Measurements from ENCODE around the gene ARID1B. TPM values are rescaled to one million over a fixed set of nuclear protein-coding genes. Genes with fewer than 3 reads are reported as not detected.

ARID1B gene
- total and polyA plus RNA-seq, 5 donors = 18.3 to 59.6 (median 53.8) TPM

DNA sequence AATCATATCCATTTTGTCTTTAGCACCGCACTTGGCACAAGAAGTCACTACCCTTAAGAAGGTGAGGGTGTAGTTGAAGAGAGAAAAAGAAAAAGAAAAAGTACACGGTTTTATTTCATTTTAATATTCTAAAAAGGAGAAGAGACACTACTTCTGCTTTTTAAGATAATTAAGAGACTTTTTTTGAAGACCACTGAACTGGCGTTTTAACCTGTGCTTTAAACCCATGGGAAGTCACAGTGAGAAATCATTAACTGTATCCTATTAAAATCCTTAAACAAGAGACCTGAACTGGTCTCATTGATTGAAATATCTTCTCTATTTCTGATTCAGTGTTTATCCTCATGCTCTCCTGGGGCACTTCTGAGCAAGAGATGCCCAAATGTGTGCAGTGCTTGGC is 302.6 kb downstream of the ARID1B start:
- peaks cover 6% of the 10 kb centered on the region for H3K4me1 ChIP-seq (ENCODE audit: control insufficient read depth, insufficient read depth, low read length)
- 83% methylated on average over 3 of the region's 3 CpGs for WGBS
- H3K4me3 ChIP-seq (ENCODE audit: low read length) = no peak overlapping the region
- H3K27ac ChIP-seq (ENCODE audit: low read length) = no peak overlapping the region
- DNase-seq (no peak), ATAC-seq (no peak)
- intact Hi-C loops (cut with DNase I) = no loop called here
- no peaks in the 10 kb centered on the region for H3K27me3 ChIP-seq (ENCODE audit: control insufficient read depth, insufficient read depth)
- no peaks in the 10 kb centered on the region for H3K9me3 ChIP-seq (ENCODE audit: control insufficient read depth, low read length)

DNA sequence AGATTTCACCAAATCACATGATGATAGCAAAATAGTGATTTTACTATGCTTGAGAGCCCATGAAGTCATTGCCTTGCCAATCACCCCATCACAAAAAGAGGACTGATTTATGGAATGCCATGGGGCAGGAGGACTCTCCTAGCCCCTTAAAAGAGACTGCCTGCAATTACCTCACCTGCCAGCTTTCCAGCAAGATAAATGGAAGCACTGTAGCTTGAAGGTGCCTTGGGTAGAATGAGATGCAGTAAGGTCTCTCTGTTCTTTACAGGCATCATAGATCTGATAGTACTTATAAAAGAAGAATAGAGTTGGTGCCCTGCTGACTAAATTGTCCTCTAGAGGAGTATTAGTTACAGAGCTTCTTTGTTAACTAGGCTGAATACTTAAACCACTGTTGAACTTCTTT is 303.8 kb downstream of the ARID1B start:
- Histone ChIP-seq H3K27ac (ENCODE audit: low read length) (no peak overlapping the region), H3K9me3 (ENCODE audit: control insufficient read depth, low read length) (no peaks in the 10 kb centered on the region), H3K27me3 (ENCODE audit: control insufficient read depth, insufficient read depth) (no peaks in the 10 kb centered on the region), H3K4me1 (ENCODE audit: control insufficient read depth, insufficient read depth, low read length) (peaks cover 4% of the 10 kb centered on the region), H3K4me3 (ENCODE audit: low read length) (no peak overlapping the region)
- ATAC-seq (no peak), DNase-seq (no peak)
- intact Hi-C loops (cut with DNase I) = no loop called here

DNA sequence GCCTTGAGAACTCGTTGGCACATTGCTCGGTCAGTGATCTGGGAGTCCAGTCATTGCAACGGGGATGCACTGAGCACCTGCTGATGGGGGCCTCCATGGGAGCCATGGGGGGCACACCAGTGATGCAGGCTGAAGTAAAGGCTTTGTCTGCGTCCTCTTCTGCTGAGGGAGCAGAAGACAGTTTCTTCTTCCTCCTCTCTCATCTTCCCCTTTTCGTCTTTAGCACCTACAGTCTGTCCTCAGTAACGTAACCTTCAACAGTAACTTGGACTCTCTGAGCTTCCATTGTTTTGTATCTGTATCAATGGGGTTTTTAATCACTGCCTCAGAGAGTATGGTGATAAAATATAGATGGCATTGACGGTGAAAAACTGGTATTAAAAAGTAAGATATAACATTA is 306.2 kb downstream of the ARID1B start:
- H3K4me3 ChIP-seq (ENCODE audit: low read length) = no peak overlapping the region
- intact Hi-C loops (cut with DNase I) = no loop called here
- H3K27me3 ChIP-seq (ENCODE audit: control insufficient read depth, insufficient read depth) = no peaks in the 10 kb centered on the region
- peaks cover 4% of the 10 kb centered on the region for H3K4me1 ChIP-seq (ENCODE audit: control insufficient read depth, insufficient read depth, low read length)
- H3K27ac ChIP-seq (ENCODE audit: low read length) = no peak overlapping the region
- WGBS = 78% methylated on average over 7 of the region's 7 CpGs
- H3K9me3 ChIP-seq (ENCODE audit: control insufficient read depth, low read length) = no peaks in the 10 kb centered on the region
- ATAC-seq (no peak), DNase-seq (no peak)

DNA sequence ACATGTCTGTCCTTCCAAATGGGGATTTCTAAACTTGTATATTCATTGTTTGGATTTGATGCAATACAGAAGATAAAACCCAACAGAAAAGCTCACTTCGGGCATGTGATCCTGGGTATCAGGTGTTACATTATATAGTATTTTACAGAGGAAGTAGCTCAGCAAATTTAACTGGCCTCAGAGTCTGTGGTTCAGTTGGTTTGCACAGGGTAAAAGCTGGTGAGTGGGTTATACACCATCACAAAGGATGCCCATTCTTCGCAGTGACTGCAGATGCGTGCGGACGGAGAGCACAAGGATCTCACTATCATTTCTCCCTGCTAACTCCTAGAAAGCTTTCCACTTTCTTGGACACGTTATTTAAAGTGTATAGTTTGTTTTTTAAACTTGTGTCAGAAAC is 309.5 kb downstream of the ARID1B start:
- intact Hi-C loops (cut with DNase I) = no loop called here
- Histone ChIP-seq H3K4me3 (ENCODE audit: low read length) (no peak overlapping the region), H3K27ac (ENCODE audit: low read length) (no peak overlapping the region), H3K9me3 (ENCODE audit: control insufficient read depth, low read length) (no peaks in the 10 kb centered on the region), H3K27me3 (ENCODE audit: control insufficient read depth, insufficient read depth) (no peaks in the 10 kb centered on the region), H3K4me1 (ENCODE audit: control insufficient read depth, insufficient read depth, low read length) (peaks cover 7% of the 10 kb centered on the region)
- WGBS = 96% methylated on average over 6 of the region's 6 CpGs
- no peak for DNase-seq
- no peak for ATAC-seq

DNA sequence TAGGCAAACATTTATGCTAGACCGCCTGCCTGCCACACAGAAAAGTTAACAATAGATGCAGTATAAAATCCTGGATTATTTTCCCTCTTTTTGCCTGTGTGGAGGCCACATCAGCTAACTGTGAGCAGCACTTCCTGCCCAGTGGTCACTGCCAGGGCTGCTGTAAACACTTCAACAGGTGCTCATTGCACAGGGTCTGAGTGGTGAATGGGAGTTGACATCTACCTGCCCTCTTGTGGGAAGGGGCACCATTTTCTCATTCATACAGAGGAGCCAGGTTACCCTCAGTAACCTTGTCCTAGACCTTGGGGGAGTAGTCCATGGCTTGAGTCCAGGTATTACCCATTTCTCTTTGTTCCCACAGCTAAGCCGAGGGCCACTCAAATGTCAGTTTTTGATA is 310.8 kb downstream of the ARID1B start:
- intact Hi-C loops (cut with DNase I) = no loop called here
- ATAC-seq (peak in 1 of 2 donors; percentile 36), DNase-seq (no peak)
- H3K27ac ChIP-seq (ENCODE audit: low read length) = no peak overlapping the region
- H3K27me3 ChIP-seq (ENCODE audit: control insufficient read depth, insufficient read depth) = no peaks in the 10 kb centered on the region
- H3K4me1 ChIP-seq (ENCODE audit: control insufficient read depth, insufficient read depth, low read length) = peaks cover 9% of the 10 kb centered on the region
- no peak overlapping the region for H3K4me3 ChIP-seq (ENCODE audit: low read length)
- H3K9me3 ChIP-seq (ENCODE audit: control insufficient read depth, low read length) = no peaks in the 10 kb centered on the region
- WGBS = 65% methylated on average over 2 of the region's 2 CpGs

DNA sequence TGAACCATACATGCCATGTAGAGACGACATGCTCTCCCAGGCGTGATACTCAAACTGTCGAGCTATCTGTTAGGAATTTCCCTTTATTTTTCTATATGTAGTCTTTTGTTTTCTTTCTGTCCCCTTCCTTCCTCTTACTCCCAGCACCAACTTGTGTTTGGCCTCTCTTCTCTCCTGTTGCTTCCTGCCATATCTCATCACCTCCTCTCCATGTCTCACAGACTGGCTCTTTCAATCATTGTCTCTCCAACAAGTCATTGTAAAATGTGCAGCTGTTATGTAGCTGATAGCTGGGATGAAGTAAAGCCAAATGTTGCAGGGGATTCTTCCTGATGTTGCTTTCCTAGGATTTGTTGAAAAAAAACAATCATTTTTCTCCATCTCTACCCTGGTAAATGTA is 311.7 kb downstream of the ARID1B start:
- Histone ChIP-seq H3K27me3 (ENCODE audit: control insufficient read depth, insufficient read depth) (no peaks in the 10 kb centered on the region), H3K9me3 (ENCODE audit: control insufficient read depth, low read length) (no peaks in the 10 kb centered on the region), H3K4me1 (ENCODE audit: control insufficient read depth, insufficient read depth, low read length) (peaks cover 9% of the 10 kb centered on the region), H3K27ac (ENCODE audit: low read length) (no peak overlapping the region), H3K4me3 (ENCODE audit: low read length) (no peak overlapping the region)
- intact Hi-C loops (cut with DNase I) = no loop called here
- DNase-seq (no peak), ATAC-seq (no peak)
- WGBS = 60% methylated on average over 3 of the region's 3 CpGs

DNA sequence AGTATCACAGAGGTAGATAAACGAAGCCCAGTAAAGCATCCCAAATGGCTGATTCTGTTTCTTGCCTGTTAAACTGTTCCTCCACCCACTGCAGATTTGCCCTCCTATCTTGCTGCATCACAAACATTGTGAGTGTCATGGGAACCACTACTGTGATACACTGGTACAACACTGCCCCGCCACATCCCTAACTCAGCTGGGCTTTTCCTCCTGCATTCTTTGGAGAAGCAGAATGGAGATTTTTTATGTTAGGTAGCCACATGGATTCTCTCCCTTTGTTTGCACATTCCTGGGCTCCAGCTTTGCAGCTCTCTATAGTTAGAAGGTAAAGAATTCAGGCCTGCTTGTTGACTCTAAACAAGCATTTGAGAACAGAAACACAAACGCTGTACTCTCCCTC is 312.1 kb downstream of the ARID1B start:
- intact Hi-C loops (cut with DNase I) = no loop called here
- 58% methylated on average over 3 of the region's 3 CpGs for WGBS
- H3K4me1 ChIP-seq (ENCODE audit: control insufficient read depth, insufficient read depth, low read length) = peaks cover 9% of the 10 kb centered on the region

DNA sequence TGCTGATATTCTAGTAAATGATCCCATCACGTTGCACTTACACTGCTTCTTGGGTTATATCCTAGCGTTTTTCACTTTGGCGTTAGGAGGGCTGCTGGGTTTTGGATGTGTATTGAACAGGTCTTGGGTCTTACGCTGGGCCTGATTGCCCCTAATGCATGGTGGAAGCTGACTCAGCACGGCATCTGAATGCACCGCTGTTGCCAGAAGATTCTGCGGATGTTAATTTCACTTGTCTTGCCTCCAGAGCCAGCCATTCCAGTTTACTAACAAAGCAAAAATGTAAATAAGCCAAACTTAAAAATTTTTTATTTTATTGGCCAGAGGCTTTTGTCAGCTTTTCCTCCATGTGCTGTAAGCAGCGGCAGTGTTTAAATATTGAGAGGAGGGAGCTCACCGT is 312.7 kb downstream of the ARID1B start:
- Histone ChIP-seq H3K27ac (ENCODE audit: low read length) (no peak overlapping the region), H3K27me3 (ENCODE audit: control insufficient read depth, insufficient read depth) (no peaks in the 10 kb centered on the region), H3K9me3 (ENCODE audit: control insufficient read depth, low read length) (no peaks in the 10 kb centered on the region), H3K4me3 (ENCODE audit: low read length) (no peak overlapping the region), H3K4me1 (ENCODE audit: control insufficient read depth, insufficient read depth, low read length) (peaks cover 9% of the 10 kb centered on the region)
- ATAC-seq (no peak), DNase-seq (no peak)
- intact Hi-C loops (cut with DNase I) = no loop called here
- 84% methylated on average over 9 of the region's 9 CpGs for WGBS

More for the DNA sequence above, 312.1 kb downstream of the ARID1B start:
- Histone ChIP-seq H3K27ac (ENCODE audit: low read length) (no peak overlapping the region), H3K4me3 (ENCODE audit: low read length) (no peak overlapping the region), H3K27me3 (ENCODE audit: control insufficient read depth, insufficient read depth) (no peaks in the 10 kb centered on the region), H3K9me3 (ENCODE audit: control insufficient read depth, low read length) (no peaks in the 10 kb centered on the region)
- DNase-seq = peak in 1 of 3 donors; percentile 49
- peak in 1 of 2 donors; percentile 60 for ATAC-seq

DNA sequence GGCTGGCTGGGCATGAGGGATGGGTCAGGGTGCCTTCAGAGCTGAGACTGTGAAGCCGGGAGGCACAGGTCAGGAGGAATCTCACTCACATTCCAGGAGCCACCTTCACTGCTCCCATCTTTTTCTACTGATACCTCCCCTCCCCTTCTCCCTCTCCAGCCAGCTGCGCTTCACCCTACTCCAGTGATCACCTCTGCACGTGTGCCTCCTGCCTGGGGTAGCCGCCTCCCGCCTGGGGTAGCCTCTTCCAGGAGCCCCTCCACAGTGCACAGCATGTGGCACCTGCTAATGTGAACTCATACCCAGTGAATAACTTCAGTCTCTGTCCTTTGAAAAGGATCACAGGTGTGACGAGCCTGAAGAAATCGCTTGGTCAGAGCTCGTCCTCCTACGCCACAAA is 313.6 kb downstream of the ARID1B start:
- intact Hi-C loops (cut with DNase I) = no loop called here
- no peaks in the 10 kb centered on the region for H3K27me3 ChIP-seq (ENCODE audit: control insufficient read depth, insufficient read depth)
- DNase-seq = no peak
- ATAC-seq = no peak
- 95% methylated on average over 9 of the region's 9 CpGs for WGBS
- H3K4me3 ChIP-seq (ENCODE audit: low read length) = no peak overlapping the region
- no peak overlapping the region for H3K27ac ChIP-seq (ENCODE audit: low read length)
- peaks cover 9% of the 10 kb centered on the region for H3K4me1 ChIP-seq (ENCODE audit: control insufficient read depth, insufficient read depth, low read length)
- H3K9me3 ChIP-seq (ENCODE audit: control insufficient read depth, low read length) = no peaks in the 10 kb centered on the region

DNA sequence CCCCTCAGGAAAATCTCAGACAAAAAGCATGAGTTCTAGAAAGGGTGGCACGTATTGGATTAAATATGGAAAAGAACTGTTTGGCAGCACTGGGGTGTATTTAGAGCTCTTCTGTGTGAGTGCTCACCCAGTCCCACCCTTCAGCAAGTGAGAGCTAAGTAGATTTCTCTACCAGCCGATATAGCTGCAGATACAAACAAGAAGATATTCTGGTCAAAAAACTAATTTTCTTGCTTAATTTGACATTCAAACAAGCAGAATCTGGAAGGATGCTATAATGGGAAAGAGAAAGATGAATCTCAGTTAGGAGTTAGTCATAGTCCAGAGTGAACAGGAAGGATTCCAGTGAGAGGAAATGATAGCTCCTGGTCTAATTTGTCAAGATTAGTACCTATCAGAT is 314.1 kb downstream of the ARID1B start:
- Histone ChIP-seq H3K27me3 (ENCODE audit: control insufficient read depth, insufficient read depth) (no peaks in the 10 kb centered on the region), H3K4me1 (ENCODE audit: control insufficient read depth, insufficient read depth, low read length) (peaks cover 9% of the 10 kb centered on the region), H3K27ac (ENCODE audit: low read length) (no peak overlapping the region), H3K9me3 (ENCODE audit: control insufficient read depth, low read length) (no peaks in the 10 kb centered on the region), H3K4me3 (ENCODE audit: low read length) (no peak overlapping the region)
- 81% methylated on average over 2 of the region's 2 CpGs for WGBS
- DNase-seq (no peak), ATAC-seq (no peak)
- intact Hi-C loops (cut with DNase I) = no loop called here

DNA sequence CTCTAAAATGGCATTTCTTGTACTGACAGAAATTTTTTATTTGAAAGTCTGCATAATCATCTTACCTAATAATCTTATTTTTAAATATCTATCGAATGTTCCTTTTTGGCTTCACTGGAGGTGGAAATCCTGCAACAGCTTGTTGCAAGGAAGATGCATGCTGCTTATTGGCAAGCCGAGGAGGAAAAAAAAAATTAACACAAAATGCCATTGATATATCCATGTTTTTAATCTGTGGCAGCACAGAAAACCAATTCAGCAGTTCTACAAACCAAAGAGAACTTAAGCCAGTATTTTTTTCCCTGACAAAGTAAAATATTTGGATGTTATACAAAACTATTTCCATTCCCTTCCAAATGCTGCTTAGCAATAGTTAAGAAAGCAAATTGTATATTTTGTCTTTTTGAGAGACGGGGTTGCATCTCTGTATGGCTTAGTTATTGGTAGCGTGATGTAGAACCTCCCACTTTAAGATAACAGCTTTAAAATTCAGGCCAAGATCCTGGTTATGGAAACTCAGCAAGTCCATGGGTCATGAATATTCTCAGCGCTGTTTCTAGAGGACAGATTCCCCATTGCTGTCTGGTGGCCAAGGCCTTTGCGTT is 314.8 kb downstream of the ARID1B start:
- H3K27ac ChIP-seq (ENCODE audit: low read length) = no peak overlapping the region
- DNase-seq (no peak), ATAC-seq (no peak)
- WGBS = 52% methylated on average over 6 of the region's 6 CpGs
- peaks cover 9% of the 10 kb centered on the region for H3K4me1 ChIP-seq (ENCODE audit: control insufficient read depth, insufficient read depth, low read length)
- H3K4me3 ChIP-seq (ENCODE audit: low read length) = no peak overlapping the region
- H3K9me3 ChIP-seq (ENCODE audit: control insufficient read depth, low read length) = no peaks in the 10 kb centered on the region
- H3K27me3 ChIP-seq (ENCODE audit: control insufficient read depth, insufficient read depth) = no peaks in the 10 kb centered on the region
- intact Hi-C loops (cut with DNase I) = no loop called here

DNA sequence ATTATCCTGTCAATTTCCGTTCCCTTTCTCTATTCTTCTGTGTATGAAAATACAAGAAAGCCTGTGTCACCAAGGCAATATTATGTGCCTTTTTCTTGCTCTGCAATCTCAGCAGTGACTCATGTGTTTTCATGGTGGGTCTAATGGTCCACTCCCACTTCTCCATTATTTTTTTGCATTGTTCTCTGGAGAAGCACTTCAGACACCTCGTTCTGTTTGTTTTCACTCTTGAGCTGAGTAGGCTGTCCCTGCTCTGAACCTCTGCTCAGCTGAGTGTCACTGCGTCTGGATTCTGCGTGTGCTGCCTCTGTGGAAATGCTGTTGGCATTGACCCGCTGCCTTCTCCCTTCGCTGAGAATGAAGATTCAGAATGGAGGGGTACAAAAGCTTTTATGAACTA is 315.6 kb downstream of the ARID1B start:
- H3K27ac ChIP-seq (ENCODE audit: low read length) = no peak overlapping the region
- peaks cover 9% of the 10 kb centered on the region for H3K4me1 ChIP-seq (ENCODE audit: control insufficient read depth, insufficient read depth, low read length)
- H3K4me3 ChIP-seq (ENCODE audit: low read length) = no peak overlapping the region
- no peaks in the 10 kb centered on the region for H3K27me3 ChIP-seq (ENCODE audit: control insufficient read depth, insufficient read depth)
- H3K9me3 ChIP-seq (ENCODE audit: control insufficient read depth, low read length) = no peaks in the 10 kb centered on the region
- ATAC-seq = peak; percentile 51 to 79
- 63% methylated on average over 6 of the region's 6 CpGs for WGBS
- DNase-seq = no peak
- intact Hi-C loops (cut with DNase I) = no loop called here

Measured in right cardiac atrium (tissue), 5 donors.